Body of pancreas (tissue), 4 donors: ENCODE results near the gene MPDU1. TPM values are rescaled to one million over a fixed set of nuclear protein-coding genes. Genes with fewer than 3 reads are reported as not detected.

ENCODE experiments used
- ATAC-seq: fragments of 150-250 bp; one replicate; pipeline ENCODE4 v1.9.1; 2016
- DNase-seq, 4 donors: peaks; one replicate each; pipeline ENCODE4 v3.0.0-alpha.2; 2019
- H3K27ac ChIP-seq, 4 donors: fragments of 200-600 bp; sonication (generic); 1 replicate in 3 of 4; 2 replicates in 1 of 4; pipeline versions ENCODE4 v1.5.1 to v1.6.1; 2016 to 2019; ENCODE audit warnings: mild to moderate bottlenecking in 1 of 4, mixed read lengths in 1 of 4, moderate library complexity in 1 of 4
- H3K27me3 ChIP-seq, 2 donors: fragments of 200-600 bp; sonication (generic); one replicate each; pipeline ENCODE4 v1.6.0; 2016; ENCODE audit warnings: mild to moderate bottlenecking in 1 of 2
- H3K36me3 ChIP-seq, 2 donors: fragments of 200-600 bp; sonication (generic); replicated peaks in 1 of 2; 2 replicates each; pipeline ENCODE4 v1.5.1; 2016; ENCODE audit warnings: low read depth in 2 of 2; ENCODE audit not compliant: insufficient read depth in 1 of 2
- H3K4me1 ChIP-seq: fragments of 200-600 bp; sonication (generic); one replicate; pipeline ENCODE4 v1.6.0; 2016
- H3K4me3 ChIP-seq, 2 donors: fragments of 200-600 bp; sonication (generic); 1 replicate in 1 of 2; 2 replicates in 1 of 2; pipeline ENCODE4 v1.5.1; 2016 to 2019
- H3K9me3 ChIP-seq, 3 donors: fragments of 200-600 bp; sonication (generic); 1 replicate in 2 of 3; 2 replicates in 1 of 3; pipeline ENCODE4 v1.5.1; 2016
- POLR2A ChIP-seq, 3 donors: fragments of 450-650 bp; IDR thresholded peaks; one replicate each; pipeline ENCODE4 v1.6.1; 2016; ENCODE audit warnings: antibody characterized with exemption in 3 of 3, mild to moderate bottlenecking in 2 of 3
- WGBS, 2 donors: methylation state at CpG; one replicate each; pipeline ENCODE4 v1.1.5; 2017; 5-methylcytosine and 5-hydroxymethylcytosine counted together
- intact Hi-C: fragments of 100-400 bp; cut with DNase I; formaldehyde crosslinking; loops from one replicate; pipeline ENCODE4 v1.15.1; 2023
- total RNA-seq, 2 donors: library from RNA; depleted of rRNA; stranded (reverse); fragments of >200 nt; gene quantifications; one replicate each; pipeline ENCODE4 v1.1.0, GENCODE V29; 2016
- TF ChIP-seq, protein P1 (sequence below), 7 experiments: fragments of 450-650 bp in 4 of 7; fragments of 200-600 bp in 3 of 7; sonication (generic) in 3 of 7; IDR thresholded peaks; one replicate each; pipeline ENCODE4 v1.5.1; 2016 to 2019; ENCODE audit warnings: antibody characterized with exemption in 7 of 7

The MPDU1 gene
- total RNA-seq, 2 donors from 2014 or later: 27.0 to 37.6 TPM

DNA sequence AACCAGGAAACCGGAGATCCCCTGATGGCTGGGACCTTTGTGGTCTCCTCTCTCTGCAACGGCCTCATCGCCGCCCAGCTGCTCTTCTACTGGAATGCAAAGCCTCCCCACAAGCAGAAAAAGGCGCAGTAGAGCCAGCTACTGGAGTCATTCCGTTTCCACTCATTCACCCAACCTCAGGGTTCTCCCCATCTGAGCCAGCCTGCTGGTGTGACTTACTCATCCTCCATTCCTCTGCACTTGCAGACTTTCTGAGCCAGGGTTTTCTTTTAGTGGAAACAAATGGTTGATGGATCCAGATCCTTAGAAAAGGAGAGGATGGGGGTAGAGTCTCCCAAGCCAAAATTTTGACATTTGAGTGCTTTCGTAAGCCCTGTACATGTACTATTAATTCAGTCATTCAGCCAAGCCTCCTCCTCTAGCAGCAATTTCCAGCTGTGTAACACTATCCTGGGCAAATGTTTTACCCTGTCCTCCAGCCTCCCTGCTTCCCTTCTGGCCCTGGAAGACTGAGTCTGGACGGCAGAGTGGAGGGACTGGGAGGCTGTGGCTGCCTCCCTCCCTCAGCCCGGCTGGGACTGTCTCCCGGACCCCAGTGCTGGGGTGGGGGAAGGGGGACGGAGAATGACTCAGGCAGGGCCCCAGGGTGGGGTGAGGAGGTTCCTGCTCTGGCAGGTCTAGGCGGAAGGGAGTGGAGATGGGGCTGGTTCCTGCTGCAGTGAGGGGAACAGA lies 3.9 kb downstream of the MPDU1 start:
- WGBS, 2 donors: 73 to 79% methylated on average over 10 to 12 of the region's 12 CpGs
- no peak for ATAC-seq
- Histone ChIP-seq H3K36me3 (peaks cover 11 to 12% of the 10 kb centered on the region in 2 donors), H3K9me3 (no peaks in the 10 kb centered on the region), H3K27ac (no peak overlapping the region), H3K27me3 (no peaks in the 10 kb centered on the region), H3K4me3 (no peak overlapping the region), H3K4me1 (peaks cover 37% of the 10 kb centered on the region)
- intact Hi-C loops: no loop called here
- TF ChIP-seq, protein P1, sequence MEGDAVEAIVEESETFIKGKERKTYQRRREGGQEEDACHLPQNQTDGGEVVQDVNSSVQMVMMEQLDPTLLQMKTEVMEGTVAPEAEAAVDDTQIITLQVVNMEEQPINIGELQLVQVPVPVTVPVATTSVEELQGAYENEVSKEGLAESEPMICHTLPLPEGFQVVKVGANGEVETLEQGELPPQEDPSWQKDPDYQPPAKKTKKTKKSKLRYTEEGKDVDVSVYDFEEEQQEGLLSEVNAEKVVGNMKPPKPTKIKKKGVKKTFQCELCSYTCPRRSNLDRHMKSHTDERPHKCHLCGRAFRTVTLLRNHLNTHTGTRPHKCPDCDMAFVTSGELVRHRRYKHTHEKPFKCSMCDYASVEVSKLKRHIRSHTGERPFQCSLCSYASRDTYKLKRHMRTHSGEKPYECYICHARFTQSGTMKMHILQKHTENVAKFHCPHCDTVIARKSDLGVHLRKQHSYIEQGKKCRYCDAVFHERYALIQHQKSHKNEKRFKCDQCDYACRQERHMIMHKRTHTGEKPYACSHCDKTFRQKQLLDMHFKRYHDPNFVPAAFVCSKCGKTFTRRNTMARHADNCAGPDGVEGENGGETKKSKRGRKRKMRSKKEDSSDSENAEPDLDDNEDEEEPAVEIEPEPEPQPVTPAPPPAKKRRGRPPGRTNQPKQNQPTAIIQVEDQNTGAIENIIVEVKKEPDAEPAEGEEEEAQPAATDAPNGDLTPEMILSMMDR (IDR thresholded peaks at IDR 0.05): no peak
- TF ChIP-seq POLR2A (IDR thresholded peaks at IDR 0.05): no peak
- DNase-seq: no peak

DNA sequence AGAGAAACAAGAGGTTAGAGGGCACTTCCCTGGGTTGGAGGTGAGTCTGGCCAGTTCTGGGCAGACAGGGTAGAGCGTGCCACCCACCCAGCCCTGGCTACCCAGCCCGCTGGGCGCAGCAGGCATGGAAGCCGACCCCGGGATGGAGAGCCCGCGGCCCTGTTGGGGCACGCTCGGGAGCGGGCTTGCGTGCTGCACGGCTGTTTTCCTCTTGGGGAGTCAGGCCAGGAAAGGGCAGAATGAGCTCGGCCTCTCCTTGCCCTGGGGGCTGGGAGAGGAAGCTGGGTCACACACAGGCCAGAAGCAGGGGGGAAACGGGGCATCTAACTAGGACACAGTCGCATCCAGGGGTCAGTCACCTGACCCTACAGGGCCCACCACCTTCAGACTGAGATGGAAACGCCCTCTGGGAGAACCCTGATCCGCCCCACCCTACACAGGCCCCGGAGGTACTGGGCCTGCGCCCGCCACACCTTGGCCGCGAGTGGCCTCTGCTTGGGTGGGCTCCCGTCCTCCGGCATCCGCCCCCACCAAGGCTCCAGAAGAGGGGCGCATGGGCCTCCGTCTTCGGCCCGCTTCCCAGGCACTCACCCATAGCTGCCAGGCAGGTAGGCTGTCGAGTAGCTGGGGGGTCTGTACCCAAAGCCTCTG lies 5.0 kb downstream of the MPDU1 start:
- WGBS, 2 donors: 79 to 94% methylated on average over 15 to 26 of the region's 30 CpGs
- H3K4me1 ChIP-seq: peaks cover 28% of the 10 kb centered on the region
- no peak for ATAC-seq

DNA sequence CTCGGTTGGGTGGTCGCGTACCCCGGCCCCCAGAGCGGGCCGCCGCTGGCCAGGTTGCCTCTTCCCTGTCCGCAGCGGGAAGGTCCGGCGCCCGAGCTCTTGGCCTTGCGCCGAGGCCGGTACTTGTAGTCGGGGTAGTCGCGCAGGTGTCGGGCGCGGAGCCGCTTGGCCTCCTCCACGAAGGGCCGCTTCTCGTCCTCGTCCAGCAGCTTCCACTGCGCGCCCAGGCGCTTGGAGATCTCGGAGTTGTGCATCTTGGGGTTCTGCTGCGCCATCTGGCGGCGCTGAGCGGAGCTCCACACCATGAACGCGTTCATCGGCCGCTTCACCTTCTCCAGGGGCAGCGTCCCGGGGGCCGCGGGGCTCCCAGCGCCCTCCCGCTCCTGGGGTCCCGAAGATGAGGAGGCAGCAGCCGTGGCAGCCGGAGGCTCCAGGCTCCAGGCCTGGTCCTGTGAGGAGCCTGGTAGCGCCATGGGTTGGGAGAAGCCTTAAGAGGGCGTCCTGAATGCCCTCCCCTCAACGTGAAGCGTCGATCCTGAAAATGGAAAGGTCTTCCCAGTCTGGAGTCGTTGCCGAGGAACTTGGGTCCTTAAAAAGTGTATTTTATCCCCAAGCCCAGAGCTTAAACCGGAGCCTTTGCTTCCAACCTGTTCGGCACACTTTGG lies 5.7 kb downstream of the MPDU1 start:
- no peaks in the 10 kb centered on the region for H3K9me3 ChIP-seq
- peak overlapping the region in 1 of 4 donors; percentile 27 for H3K27ac ChIP-seq
- peaks cover 20 to 25% of the 10 kb centered on the region in 2 donors for H3K36me3 ChIP-seq
- 13 to 54% methylated on average over 9 to 53 of the region's 56 CpGs for WGBS, 2 donors
- intact Hi-C loops: no loop called here
- TF ChIP-seq POLR2A (IDR thresholded peaks at IDR 0.05): no peak
- TF ChIP-seq, protein P1 (IDR thresholded peaks at IDR 0.05): peak; percentile 57 to 87 (median 83)
- no peaks in the 10 kb centered on the region for H3K27me3 ChIP-seq
- peaks cover 26% of the 10 kb centered on the region for H3K4me1 ChIP-seq
- DNase-seq (peak; percentile 80 to 86 (median 85)), ATAC-seq (peak; percentile 81)
- no peak overlapping the region for H3K4me3 ChIP-seq

More for the DNA sequence above, 5.0 kb downstream of the MPDU1 start:
- Histone ChIP-seq H3K4me3 (no peak overlapping the region), H3K27me3 (no peaks in the 10 kb centered on the region), H3K36me3 (peaks cover 20 to 21% of the 10 kb centered on the region in 2 donors), H3K27ac (peak overlapping the region in 1 of 4 donors; percentile 27), H3K9me3 (no peaks in the 10 kb centered on the region)
- intact Hi-C loops: no loop called here
- no peak for DNase-seq
- no peak for TF ChIP-seq POLR2A (IDR thresholded peaks at IDR 0.05)
- TF ChIP-seq, protein P1 (IDR thresholded peaks at IDR 0.05): no peak

DNA sequence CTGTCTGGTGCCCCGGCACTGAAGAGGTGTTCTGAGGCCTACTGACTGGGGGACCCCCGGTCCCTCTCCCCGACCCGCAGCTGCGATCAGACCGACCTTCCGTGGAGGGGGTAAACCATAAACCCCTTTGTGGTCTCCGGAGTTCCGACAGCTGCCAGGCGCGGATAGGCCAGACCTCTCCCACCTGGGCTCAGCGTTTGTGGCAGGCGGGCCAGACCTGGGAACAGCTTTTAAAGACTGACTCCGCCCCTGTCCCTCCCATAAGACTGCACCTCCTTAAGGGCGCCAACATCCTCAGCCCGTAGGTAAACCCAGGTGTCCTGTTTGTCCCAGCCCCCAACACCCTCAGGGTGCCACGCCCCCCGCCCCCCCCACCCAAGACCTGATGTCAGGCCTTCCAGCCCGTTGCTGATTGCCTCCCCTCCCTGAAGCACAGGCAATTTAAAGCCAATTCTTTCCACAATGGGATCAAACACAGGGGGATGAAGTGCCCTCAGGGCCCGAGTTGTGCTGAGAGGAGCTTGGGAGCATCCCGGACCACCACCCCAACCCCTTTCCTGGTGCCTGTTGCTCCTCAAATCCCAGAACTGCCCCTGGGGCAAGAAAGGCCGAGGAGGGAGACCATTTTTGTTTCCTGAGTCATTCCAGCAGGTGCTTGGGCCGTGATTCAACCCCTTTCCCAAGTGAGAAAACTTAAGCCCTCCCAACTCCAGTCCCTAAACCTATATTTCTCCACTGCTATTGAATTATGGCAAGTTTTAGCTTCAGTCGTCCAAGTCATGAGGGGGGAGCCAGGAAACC lies 6.4 kb downstream of the MPDU1 start, which contains the start of gene SOX15:
Gene SOX15, minus strand, starts transcription at position 204 of the 801 bp plus-strand sequence. CDS start 418 bp downstream, outside the sequence.
- ATAC-seq (no peak), DNase-seq (no peak)
- intact Hi-C loops: no loop called here
- peak within 1 kb of the TSS in 1 of 4 donors; percentile 27 for H3K27ac ChIP-seq
- no peaks in the 10 kb centered on the region for H3K9me3 ChIP-seq
- H3K36me3 ChIP-seq: peaks cover 28 to 30% of the 10 kb centered on the region in 2 donors
- peaks cover 18% of the 10 kb centered on the region for H3K4me1 ChIP-seq
- 63 to 88% methylated on average over 10 to 24 of the region's 24 CpGs for WGBS, 2 donors
- no peak within 1 kb of the TSS for H3K4me3 ChIP-seq
- no peaks in the 10 kb centered on the region for H3K27me3 ChIP-seq
- TF ChIP-seq, protein P1 (IDR thresholded peaks at IDR 0.05): no peak
- TF ChIP-seq POLR2A (IDR thresholded peaks at IDR 0.05): no peak
